Lower leg skin (tissue), 4 donors: Measurements from ENCODE around the gene MAOB. TPM values are rescaled to one million over a fixed set of nuclear protein-coding genes. Genes with fewer than 3 reads are reported as not detected.

ENCODE experiments used
- DNase-seq, 2 donors: peaks; one replicate each; pipeline ENCODE4 v3.0.0-alpha.2; 2019; ENCODE audit warnings: low spot score in 2 of 2
- H3K4me3 ChIP-seq: fragments of 200-600 bp; sonication (generic); 2 replicates; pipeline ENCODE4 v1.5.1; 2017; ENCODE audit warnings: mild to moderate bottlenecking, low read depth; ENCODE audit not compliant: poor library complexity, severe bottlenecking
- CTCF ChIP-seq, 3 donors: fragments of 450-650 bp; IDR thresholded peaks; one replicate each; pipeline ENCODE4 v1.5.1; 2016; ENCODE audit warnings: antibody characterized with exemption in 3 of 3, mild to moderate bottlenecking in 3 of 3, moderate library complexity in 2 of 3
- POLR2A ChIP-seq, 2 donors: fragments of 450-650 bp; IDR thresholded peaks; one replicate each; pipeline ENCODE4 v1.6.1; 2016 to 2017; ENCODE audit warnings: antibody characterized with exemption in 2 of 2, mild to moderate bottlenecking in 1 of 2, moderate library complexity in 1 of 2
- WGBS, 2 donors: methylation state at CpG; one replicate each; pipeline ENCODE4 v1.1.5; 2018; 5-methylcytosine and 5-hydroxymethylcytosine counted together
- intact Hi-C: fragments of 100-400 bp; cut with DNase I; formaldehyde crosslinking; loops from one replicate; pipeline ENCODE4 v1.15.0; 2023; ENCODE audit warnings: low total_unique reads
- total RNA-seq, 4 donors: library from RNA; depleted of rRNA; stranded (reverse); fragments of >200 nt; gene quantifications; one replicate each; pipeline ENCODE4 v1.1.0, GENCODE V29; 2016

MAOB gene
- total RNA-seq, 4 donors from 2014 or later, result 0.34 to 6.3 (median 3.7) TPM

- intact Hi-C loops, result no loop called here
- TF ChIP-seq POLR2A (IDR thresholded peaks at IDR 0.05) (no peak), CTCF (IDR thresholded peaks at IDR 0.05) (no peak)
These were observed 42.0 kb downstream of the MAOB start for GRCh38 chrX:43840265-43840664.

GRCh38 chrX:43836435-43837184 lies 45.6 kb downstream of the MAOB start:
- no peak for TF ChIP-seq POLR2A (IDR thresholded peaks at IDR 0.05)
- intact Hi-C loops, result no loop called here
- 15 to 17% methylated on average over 3 of the region's 3 CpGs for WGBS, 2 donors
- no peak for DNase-seq
- H3K4me3 ChIP-seq, result no peak overlapping the region

More at GRCh38 chrX:43840265-43840664, 42.0 kb downstream of the MAOB start:
- H3K4me3 ChIP-seq, result no peak overlapping the region
- 55 to 96% methylated on average over 3 of the region's 3 CpGs for WGBS, 2 donors
- no peak for DNase-seq

- 82 to 91% methylated on average over 1 of the region's 1 CpG for WGBS, 2 donors
- no peak for TF ChIP-seq POLR2A (IDR thresholded peaks at IDR 0.05)
- TF ChIP-seq CTCF (IDR thresholded peaks at IDR 0.05), result no peak
- intact Hi-C loops, result no loop called here
- H3K4me3 ChIP-seq, result no peak overlapping the region
- DNase-seq, result no peak
These were observed 46.7 kb downstream of the MAOB start for GRCh38 chrX:43835559-43835958.

GRCh38 chrX:43827791-43828190 lies 54.5 kb downstream of the MAOB start:
- no peak for DNase-seq
- intact Hi-C loops, result no loop called here
- no peak overlapping the region for H3K4me3 ChIP-seq
- no peak for TF ChIP-seq CTCF (IDR thresholded peaks at IDR 0.05)
- no peak for TF ChIP-seq POLR2A (IDR thresholded peaks at IDR 0.05)

- WGBS, 2 donors, result 19 to 56% methylated on average over 1 of the region's 1 CpG
- H3K4me3 ChIP-seq, result no peak overlapping the region
- DNase-seq, result no peak
- intact Hi-C loops, result no loop called here
- TF ChIP-seq CTCF (IDR thresholded peaks at IDR 0.05), result no peak
These were observed 60.2 kb downstream of the MAOB start for GRCh38 chrX:43822014-43822413.

- H3K4me3 ChIP-seq, result no peak overlapping the region
- no peak for DNase-seq
- intact Hi-C loops, result no loop called here
- TF ChIP-seq POLR2A (IDR thresholded peaks at IDR 0.05), result no peak
- WGBS, 2 donors, result 66 to 82% methylated on average over 3 of the region's 3 CpGs
These were observed 64.8 kb downstream of the MAOB start for GRCh38 chrX:43817444-43817843.

GRCh38 chrX:43815209-43815608 lies 67.0 kb downstream of the MAOB start:
- TF ChIP-seq POLR2A (IDR thresholded peaks at IDR 0.05) (no peak), CTCF (IDR thresholded peaks at IDR 0.05) (no peak)
- intact Hi-C loops, result no loop called here
- 48 to 65% methylated on average over 2 of the region's 2 CpGs for WGBS, 2 donors
- H3K4me3 ChIP-seq, result no peak overlapping the region
- no peak for DNase-seq
